GM19193 (cell line): ENCODE results near the gene RERE.

Experiments
- POLR2A ChIP-seq: IDR thresholded peaks from 4 replicates; pipeline ENCODE4 v1.6.1; 2011; ENCODE audit not compliant: insufficient read depth, insufficient read length; ENCODE audit errors: extremely low read depth

Gene RERE

GRCh38 chr1:8471451-8471850 is 346.0 kb downstream of the RERE start:
- no peak for TF ChIP-seq POLR2A

- TF ChIP-seq POLR2A: no peak
Observed at GRCh38 chr1:8468751-8469150, 348.7 kb downstream of the RERE start.

- TF ChIP-seq POLR2A: no peak
Observed at GRCh38 chr1:8467308-8467707, 350.1 kb downstream of the RERE start.

- no peak for TF ChIP-seq POLR2A
Observed at GRCh38 chr1:8465692-8466091, 351.7 kb downstream of the RERE start.

GRCh38 chr1:8465013-8465412 is 352.4 kb downstream of the RERE start:
- TF ChIP-seq POLR2A: no peak

- no peak for TF ChIP-seq POLR2A
Observed at GRCh38 chr1:8464377-8464776, 353.1 kb downstream of the RERE start.

GRCh38 chr1:8463144-8463927 is 354.1 kb downstream of the RERE start:
- TF ChIP-seq POLR2A: no peak

- TF ChIP-seq POLR2A: no peak
Observed at GRCh38 chr1:8462371-8462892, 355.0 kb downstream of the RERE start.

DNA sequence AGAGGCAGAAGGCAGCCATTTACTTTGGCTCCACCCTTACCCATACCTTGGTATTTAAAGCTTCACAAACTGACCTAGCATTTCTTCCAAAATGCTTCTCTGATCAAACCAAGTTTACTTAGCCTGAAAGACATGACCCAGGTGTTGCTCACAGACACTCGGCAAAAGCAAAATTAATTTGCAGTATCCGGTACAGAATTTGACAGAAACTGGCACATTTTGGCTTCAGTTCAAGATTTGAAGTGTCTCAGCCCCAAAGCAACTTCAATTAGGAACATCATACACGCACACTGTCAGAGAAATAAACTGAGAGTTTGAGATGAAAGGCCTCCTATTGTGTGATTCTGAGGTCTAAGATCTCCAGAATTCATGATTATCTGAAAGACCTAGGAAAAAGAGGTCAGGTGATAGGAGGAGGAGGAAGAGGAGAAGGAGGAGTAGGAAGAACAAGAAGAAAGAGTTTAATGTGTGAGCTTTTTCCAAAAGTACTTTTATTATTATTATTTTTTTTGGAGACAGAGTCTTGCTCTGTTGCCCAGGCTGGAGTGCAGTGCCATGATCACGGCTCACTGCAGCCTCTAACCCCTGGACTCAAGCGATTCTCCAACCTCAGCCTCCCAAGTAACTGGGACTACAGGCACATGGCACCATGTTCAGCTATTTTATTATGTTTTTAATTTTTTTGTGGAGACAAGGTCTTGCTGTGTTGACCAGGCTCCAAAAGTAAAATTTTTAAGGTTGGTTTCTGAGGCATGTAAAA is 355.9 kb downstream of the RERE start:
- no peak for TF ChIP-seq POLR2A

- no peak for TF ChIP-seq POLR2A
Observed at GRCh38 chr1:8460784-8461183, 356.7 kb downstream of the RERE start.

- no peak for TF ChIP-seq POLR2A
Observed at GRCh38 chr1:8460132-8460544, 357.3 kb downstream of the RERE start.

- no peak for TF ChIP-seq POLR2A
Observed at GRCh38 chr1:8458607-8459006, 358.8 kb downstream of the RERE start.

GRCh38 chr1:8457760-8458381 is 359.6 kb downstream of the RERE start:
- no peak for TF ChIP-seq POLR2A

DNA sequence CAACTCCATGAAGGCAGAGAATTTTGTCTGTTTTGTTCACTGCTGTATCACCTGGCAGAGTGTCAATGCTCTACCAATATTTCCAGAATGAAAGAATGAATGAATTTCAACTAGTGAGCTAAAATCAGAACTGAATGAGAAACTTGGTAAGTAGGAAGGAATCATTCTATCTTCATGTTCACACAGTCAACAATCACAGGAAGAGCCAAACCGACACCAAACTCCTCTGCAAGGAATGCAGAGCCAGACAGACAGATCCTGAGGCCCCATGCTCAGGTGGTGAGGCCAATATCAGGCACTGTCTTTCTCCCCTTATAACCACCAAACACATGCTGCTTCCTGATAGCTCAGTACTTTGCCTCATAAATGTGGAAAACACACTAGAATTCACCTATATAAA is 360.4 kb downstream of the RERE start:
- no peak for TF ChIP-seq POLR2A

DNA sequence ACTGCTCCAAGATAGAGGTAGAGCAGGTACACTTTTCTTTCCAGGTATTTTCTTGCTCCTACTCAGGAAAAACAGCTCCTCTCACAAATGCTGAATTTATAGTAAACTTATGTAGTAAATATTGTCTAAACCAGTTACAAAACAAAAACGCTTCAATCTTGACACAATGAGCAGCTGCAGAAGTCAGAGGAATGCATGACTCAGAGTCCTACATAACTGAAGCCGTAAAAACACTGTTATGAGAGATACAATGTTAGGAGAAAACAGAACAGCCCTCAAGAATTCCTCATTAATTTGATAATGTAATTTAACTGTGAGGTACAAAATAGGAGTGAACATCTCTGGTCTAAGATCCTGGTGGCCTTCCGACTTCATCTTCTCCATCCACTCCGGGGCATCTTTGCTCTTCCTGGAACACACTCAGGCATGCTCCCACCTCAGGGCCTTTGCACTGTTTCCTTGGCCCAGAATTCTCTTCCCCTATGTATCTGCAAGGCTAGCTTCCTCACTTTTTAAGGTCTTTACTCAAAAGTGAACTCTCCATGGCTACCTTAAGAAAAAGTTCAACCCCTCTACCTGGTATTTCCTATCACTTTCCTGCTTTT is 361.0 kb downstream of the RERE start:
- TF ChIP-seq POLR2A: no peak
